ENCODE results near the gene ATMIN. TPM values are rescaled to one million over a fixed set of nuclear protein-coding genes. Genes with fewer than 3 reads are reported as not detected.

ATMIN gene
- total and polyA plus RNA-seq, 2 of the 13 experiments (the other 11 are each of a cell fraction or from before 2014, with no cell fraction given) = 34.6 to 60.4 TPM

- TF ChIP-seq ZSCAN12 (CRISPR knock-in tag; IDR thresholded peaks at IDR 0.05) = no peak; the same call in 1 of the 2 replicates
- TF ChIP-seq, protein P1, sequence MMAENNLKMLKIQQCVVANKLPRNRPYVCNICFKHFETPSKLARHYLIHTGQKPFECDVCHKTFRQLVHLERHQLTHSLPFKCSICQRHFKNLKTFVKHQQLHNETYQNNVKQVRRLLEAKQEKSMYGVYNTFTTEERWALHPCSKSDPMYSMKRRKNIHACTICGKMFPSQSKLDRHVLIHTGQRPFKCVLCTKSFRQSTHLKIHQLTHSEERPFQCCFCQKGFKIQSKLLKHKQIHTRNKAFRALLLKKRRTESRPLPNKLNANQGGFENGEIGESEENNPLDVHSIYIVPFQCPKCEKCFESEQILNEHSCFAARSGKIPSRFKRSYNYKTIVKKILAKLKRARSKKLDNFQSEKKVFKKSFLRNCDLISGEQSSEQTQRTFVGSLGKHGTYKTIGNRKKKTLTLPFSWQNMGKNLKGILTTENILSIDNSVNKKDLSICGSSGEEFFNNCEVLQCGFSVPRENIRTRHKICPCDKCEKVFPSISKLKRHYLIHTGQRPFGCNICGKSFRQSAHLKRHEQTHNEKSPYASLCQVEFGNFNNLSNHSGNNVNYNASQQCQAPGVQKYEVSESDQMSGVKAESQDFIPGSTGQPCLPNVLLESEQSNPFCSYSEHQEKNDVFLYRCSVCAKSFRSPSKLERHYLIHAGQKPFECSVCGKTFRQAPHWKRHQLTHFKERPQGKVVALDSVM (CRISPR knock-in tag; IDR thresholded peaks at IDR 0.05) = 0 out of 2 replicates have a peak, but pooled peaks have one; percentile 68
- no peak for TF ChIP-seq ZNF10 (CRISPR knock-in tag; IDR thresholded peaks at IDR 0.05; ENCODE audit: borderline replicate concordance, low read depth)
- TF ChIP-seq, protein P2, sequence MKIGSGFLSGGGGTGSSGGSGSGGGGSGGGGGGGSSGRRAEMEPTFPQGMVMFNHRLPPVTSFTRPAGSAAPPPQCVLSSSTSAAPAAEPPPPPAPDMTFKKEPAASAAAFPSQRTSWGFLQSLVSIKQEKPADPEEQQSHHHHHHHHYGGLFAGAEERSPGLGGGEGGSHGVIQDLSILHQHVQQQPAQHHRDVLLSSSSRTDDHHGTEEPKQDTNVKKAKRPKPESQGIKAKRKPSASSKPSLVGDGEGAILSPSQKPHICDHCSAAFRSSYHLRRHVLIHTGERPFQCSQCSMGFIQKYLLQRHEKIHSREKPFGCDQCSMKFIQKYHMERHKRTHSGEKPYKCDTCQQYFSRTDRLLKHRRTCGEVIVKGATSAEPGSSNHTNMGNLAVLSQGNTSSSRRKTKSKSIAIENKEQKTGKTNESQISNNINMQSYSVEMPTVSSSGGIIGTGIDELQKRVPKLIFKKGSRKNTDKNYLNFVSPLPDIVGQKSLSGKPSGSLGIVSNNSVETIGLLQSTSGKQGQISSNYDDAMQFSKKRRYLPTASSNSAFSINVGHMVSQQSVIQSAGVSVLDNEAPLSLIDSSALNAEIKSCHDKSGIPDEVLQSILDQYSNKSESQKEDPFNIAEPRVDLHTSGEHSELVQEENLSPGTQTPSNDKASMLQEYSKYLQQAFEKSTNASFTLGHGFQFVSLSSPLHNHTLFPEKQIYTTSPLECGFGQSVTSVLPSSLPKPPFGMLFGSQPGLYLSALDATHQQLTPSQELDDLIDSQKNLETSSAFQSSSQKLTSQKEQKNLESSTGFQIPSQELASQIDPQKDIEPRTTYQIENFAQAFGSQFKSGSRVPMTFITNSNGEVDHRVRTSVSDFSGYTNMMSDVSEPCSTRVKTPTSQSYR (CRISPR knock-in tag; IDR thresholded peaks at IDR 0.05; ENCODE audit: borderline replicate concordance) = peak; percentile 10; the same call in 1 of the 2 replicates
- TF ChIP-seq, protein P3, sequence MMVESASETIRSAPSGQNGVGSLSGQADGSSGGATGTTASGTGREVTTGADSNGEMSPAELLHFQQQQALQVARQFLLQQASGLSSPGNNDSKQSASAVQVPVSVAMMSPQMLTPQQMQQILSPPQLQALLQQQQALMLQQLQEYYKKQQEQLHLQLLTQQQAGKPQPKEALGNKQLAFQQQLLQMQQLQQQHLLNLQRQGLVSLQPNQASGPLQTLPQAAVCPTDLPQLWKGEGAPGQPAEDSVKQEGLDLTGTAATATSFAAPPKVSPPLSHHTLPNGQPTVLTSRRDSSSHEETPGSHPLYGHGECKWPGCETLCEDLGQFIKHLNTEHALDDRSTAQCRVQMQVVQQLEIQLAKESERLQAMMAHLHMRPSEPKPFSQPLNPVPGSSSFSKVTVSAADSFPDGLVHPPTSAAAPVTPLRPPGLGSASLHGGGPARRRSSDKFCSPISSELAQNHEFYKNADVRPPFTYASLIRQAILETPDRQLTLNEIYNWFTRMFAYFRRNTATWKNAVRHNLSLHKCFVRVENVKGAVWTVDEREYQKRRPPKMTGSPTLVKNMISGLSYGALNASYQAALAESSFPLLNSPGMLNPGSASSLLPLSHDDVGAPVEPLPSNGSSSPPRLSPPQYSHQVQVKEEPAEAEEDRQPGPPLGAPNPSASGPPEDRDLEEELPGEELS (CRISPR knock-in tag; IDR thresholded peaks at IDR 0.05) = peak; percentile 47; the same call in 1 of the 2 replicates
- peak; percentile 83 for TF ChIP-seq ZNF746 (CRISPR knock-in tag; IDR thresholded peaks at IDR 0.05)
- TF ChIP-seq, protein P4, sequence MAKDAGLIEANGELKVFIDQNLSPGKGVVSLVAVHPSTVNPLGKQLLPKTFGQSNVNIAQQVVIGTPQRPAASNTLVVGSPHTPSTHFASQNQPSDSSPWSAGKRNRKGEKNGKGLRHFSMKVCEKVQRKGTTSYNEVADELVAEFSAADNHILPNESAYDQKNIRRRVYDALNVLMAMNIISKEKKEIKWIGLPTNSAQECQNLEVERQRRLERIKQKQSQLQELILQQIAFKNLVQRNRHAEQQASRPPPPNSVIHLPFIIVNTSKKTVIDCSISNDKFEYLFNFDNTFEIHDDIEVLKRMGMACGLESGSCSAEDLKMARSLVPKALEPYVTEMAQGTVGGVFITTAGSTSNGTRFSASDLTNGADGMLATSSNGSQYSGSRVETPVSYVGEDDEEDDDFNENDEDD (CRISPR knock-in tag; IDR thresholded peaks at IDR 0.05; ENCODE audit: borderline replicate concordance) = peak; percentile 72; the same call in 1 of the 2 replicates
- TF ChIP-seq, protein P5, sequence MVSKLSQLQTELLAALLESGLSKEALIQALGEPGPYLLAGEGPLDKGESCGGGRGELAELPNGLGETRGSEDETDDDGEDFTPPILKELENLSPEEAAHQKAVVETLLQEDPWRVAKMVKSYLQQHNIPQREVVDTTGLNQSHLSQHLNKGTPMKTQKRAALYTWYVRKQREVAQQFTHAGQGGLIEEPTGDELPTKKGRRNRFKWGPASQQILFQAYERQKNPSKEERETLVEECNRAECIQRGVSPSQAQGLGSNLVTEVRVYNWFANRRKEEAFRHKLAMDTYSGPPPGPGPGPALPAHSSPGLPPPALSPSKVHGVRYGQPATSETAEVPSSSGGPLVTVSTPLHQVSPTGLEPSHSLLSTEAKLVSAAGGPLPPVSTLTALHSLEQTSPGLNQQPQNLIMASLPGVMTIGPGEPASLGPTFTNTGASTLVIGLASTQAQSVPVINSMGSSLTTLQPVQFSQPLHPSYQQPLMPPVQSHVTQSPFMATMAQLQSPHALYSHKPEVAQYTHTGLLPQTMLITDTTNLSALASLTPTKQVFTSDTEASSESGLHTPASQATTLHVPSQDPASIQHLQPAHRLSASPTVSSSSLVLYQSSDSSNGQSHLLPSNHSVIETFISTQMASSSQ (IDR thresholded peaks at IDR 0.05; ENCODE audit: low read depth) = no peak
- TF ChIP-seq, protein P5 (CRISPR knock-in tag; IDR thresholded peaks at IDR 0.05; ENCODE audit: borderline replicate concordance) = no peak; the same call in 1 of the 2 replicates
- no peak for TF ChIP-seq RORA (CRISPR knock-in tag; IDR thresholded peaks at IDR 0.05)
- TF ChIP-seq ZNF766 (CRISPR knock-in tag; IDR thresholded peaks at IDR 0.05; ENCODE audit: borderline replicate concordance) = peak; percentile 71; the same call in 1 of the 2 replicates
- TF ChIP-seq NR1H2 (CRISPR knock-in tag; IDR thresholded peaks at IDR 0.05; ENCODE audit: borderline replicate concordance, low read depth) = no peak
- TF ChIP-seq ZNF652 (CRISPR knock-in tag; IDR thresholded peaks at IDR 0.05; ENCODE audit: borderline replicate concordance, low read depth) = no peak
- peak; percentile 96 for TF ChIP-seq REPIN1 (CRISPR knock-in tag; IDR thresholded peaks at IDR 0.05; ENCODE audit: borderline replicate concordance, low read depth)
- no peak for TF ChIP-seq POLR2AphosphoS2 (IDR thresholded peaks at IDR 0.05; ENCODE audit: low read depth, low read length)
Measured at GRCh38 chr16:81077076-81077940, 41.7 kb downstream of the ATMIN start, which contains the start of gene C16orf46 (continued).
